Peyer's patch (tissue), 4 donors: Measurements from ENCODE around the gene CAP2. TPM values are rescaled to one million over a fixed set of nuclear protein-coding genes. Genes with fewer than 3 reads are reported as not detected.

ENCODE experiments used
- DNase-seq, 3 donors: peaks; one replicate each; pipeline ENCODE4 v3.0.0-alpha.2; 2017 to 2019
- H3K27ac ChIP-seq, 4 donors: fragments of 200-600 bp; sonication (generic); one replicate each; pipeline ENCODE4 v1.5.1; 2016 to 2019
- H3K27me3 ChIP-seq, 2 donors: fragments of 200-600 bp; sonication (generic); one replicate each; pipeline ENCODE4 v1.5.1; 2019
- H3K36me3 ChIP-seq, 3 donors: fragments of 200-600 bp; sonication (generic); one replicate each; pipeline ENCODE4 v1.5.1; 2016 to 2019
- H3K4me1 ChIP-seq, 4 donors: fragments of 200-600 bp; sonication (generic); one replicate each; pipeline ENCODE4 v1.5.1; 2016 to 2019
- H3K4me3 ChIP-seq, 4 donors: fragments of 200-600 bp; sonication (generic); 1 replicate in 3 of 4; 2 replicates in 1 of 4; pipeline ENCODE4 v1.5.1; 2016 to 2019; ENCODE audit warnings: mild to moderate bottlenecking in 1 of 4
- H3K9me3 ChIP-seq, 4 donors: fragments of 200-600 bp; sonication (generic); one replicate each; pipeline ENCODE4 v1.5.1; 2016 to 2019; ENCODE audit warnings: mild to moderate bottlenecking in 1 of 4
- CTCF ChIP-seq, 6 experiments: fragments of 450-650 bp in 4 of 6; fragments of 200-600 bp in 2 of 6; sonication (generic) in 1 of 6; IDR thresholded peaks; one replicate each; pipeline ENCODE4 v1.5.1; 2017 to 2019; ENCODE audit warnings: antibody characterized with exemption in 6 of 6, mild to moderate bottlenecking in 3 of 6, moderate library complexity in 1 of 6
- POLR2A ChIP-seq, 2 donors: fragments of 450-650 bp; IDR thresholded peaks; one replicate each; pipeline ENCODE4 v1.5.1; 2017; ENCODE audit warnings: antibody characterized with exemption in 2 of 2, mild to moderate bottlenecking in 2 of 2, moderate library complexity in 2 of 2
- total RNA-seq, 4 donors: library from RNA; depleted of rRNA; stranded (reverse); fragments of >200 nt; gene quantifications; one replicate each; pipeline ENCODE4 v1.1.0, GENCODE V29; 2016

CAP2 gene
- total RNA-seq, 4 donors from 2014 or later, result 1.7 to 3.2 (median 2.4) TPM

GRCh38 chr6:17354700-17355403 is 38.5 kb upstream of the CAP2 start:
- Histone ChIP-seq H3K27ac (no peak overlapping the region), H3K4me3 (no peak overlapping the region), H3K4me1 (peaks cover 0 to 7% (median 0%) of the 10 kb centered on the region in 4 donors), H3K36me3 (no peaks in the 10 kb centered on the region), H3K27me3 (no peaks in the 10 kb centered on the region), H3K9me3 (no peaks in the 10 kb centered on the region)
- DNase-seq, result no peak
- no peak for TF ChIP-seq POLR2A (IDR thresholded peaks at IDR 0.05)
- no peak for TF ChIP-seq CTCF (IDR thresholded peaks at IDR 0.05)

GRCh38 chr6:17355404-17355774 is 38.0 kb upstream of the CAP2 start:
- Histone ChIP-seq H3K27me3 (no peaks in the 10 kb centered on the region), H3K4me3 (no peak overlapping the region), H3K9me3 (no peaks in the 10 kb centered on the region), H3K4me1 (peaks cover 0 to 7% (median 0%) of the 10 kb centered on the region in 4 donors), H3K27ac (no peak overlapping the region), H3K36me3 (no peaks in the 10 kb centered on the region)
- DNase-seq, result no peak
- TF ChIP-seq POLR2A (IDR thresholded peaks at IDR 0.05) (no peak), CTCF (IDR thresholded peaks at IDR 0.05) (no peak)

DNA sequence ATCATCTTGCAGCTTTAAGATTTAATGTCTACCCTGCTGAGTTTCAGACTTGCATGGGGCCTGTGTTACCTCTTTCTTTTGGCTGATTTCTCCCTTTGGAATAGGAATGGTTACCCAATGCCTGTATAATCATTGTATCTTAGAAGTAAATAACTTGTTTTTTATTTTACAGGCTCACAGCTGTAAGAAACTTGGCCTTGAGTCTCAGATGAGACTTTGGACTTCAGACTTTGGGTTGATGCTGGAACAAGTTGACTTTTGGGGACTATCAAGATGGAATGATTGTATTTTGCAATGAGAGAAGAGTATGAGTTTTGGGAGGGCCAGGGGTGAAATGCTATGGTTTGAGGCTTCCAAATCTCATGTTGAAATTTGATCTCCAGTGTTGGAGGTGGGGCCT is 34.9 kb upstream of the CAP2 start:
- DNase-seq, result no peak
- peaks cover 0 to 7% (median 0%) of the 10 kb centered on the region in 4 donors for H3K4me1 ChIP-seq
- TF ChIP-seq CTCF (IDR thresholded peaks at IDR 0.05) (no peak), POLR2A (IDR thresholded peaks at IDR 0.05) (no peak)

DNA sequence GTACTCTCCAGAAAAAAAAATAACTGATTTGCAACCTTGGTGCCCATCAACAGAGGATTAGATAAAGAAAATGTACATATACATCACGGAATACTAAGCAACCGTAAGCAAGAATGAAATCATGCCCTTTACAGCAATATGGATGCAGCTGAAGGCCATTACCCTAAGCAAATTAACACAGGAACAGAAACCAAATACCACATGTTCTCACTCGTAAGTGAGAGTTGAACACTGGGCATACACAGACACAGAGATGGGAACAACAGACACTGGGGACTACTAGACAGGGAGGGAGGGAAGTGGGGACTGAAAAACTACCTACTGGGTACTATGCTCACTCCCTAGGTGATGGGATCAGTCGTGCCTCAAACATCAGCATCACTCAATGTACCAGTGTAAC is 32.8 kb upstream of the CAP2 start:
- Histone ChIP-seq H3K9me3 (no peaks in the 10 kb centered on the region), H3K4me1 (no peaks in the 10 kb centered on the region), H3K27ac (no peak overlapping the region), H3K27me3 (no peaks in the 10 kb centered on the region), H3K4me3 (no peak overlapping the region), H3K36me3 (no peaks in the 10 kb centered on the region)
- no peak for DNase-seq
- TF ChIP-seq CTCF (IDR thresholded peaks at IDR 0.05) (no peak), POLR2A (IDR thresholded peaks at IDR 0.05) (no peak)

More for the DNA sequence above, 34.9 kb upstream of the CAP2 start:
- Histone ChIP-seq H3K36me3 (no peaks in the 10 kb centered on the region), H3K4me3 (no peak overlapping the region), H3K27me3 (no peaks in the 10 kb centered on the region), H3K27ac (no peak overlapping the region), H3K9me3 (no peaks in the 10 kb centered on the region)

DNA sequence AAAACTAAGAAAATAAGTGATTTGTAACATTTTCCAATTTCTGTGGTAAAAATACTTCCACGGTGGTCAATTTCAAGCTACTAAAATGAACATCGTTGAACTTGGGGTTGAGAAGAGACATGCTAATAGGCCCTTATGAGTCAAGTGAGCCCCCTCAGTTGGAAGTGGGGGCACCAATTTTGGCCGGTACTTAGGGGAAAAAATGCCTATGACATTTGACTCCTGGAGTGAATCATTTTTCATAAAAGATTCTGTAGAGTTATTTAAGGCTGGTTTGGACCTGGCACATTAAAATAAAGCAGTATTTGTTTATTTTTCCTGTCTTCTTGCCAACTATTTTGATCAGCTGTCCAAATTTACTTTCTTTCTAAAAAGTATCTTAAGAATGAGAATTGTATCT is 32.4 kb upstream of the CAP2 start:
- DNase-seq, result no peak
- no peaks in the 10 kb centered on the region for H3K4me1 ChIP-seq
- TF ChIP-seq POLR2A (IDR thresholded peaks at IDR 0.05) (no peak), CTCF (IDR thresholded peaks at IDR 0.05) (no peak)
- no peaks in the 10 kb centered on the region for H3K36me3 ChIP-seq
- no peaks in the 10 kb centered on the region for H3K9me3 ChIP-seq
- H3K27me3 ChIP-seq, result no peaks in the 10 kb centered on the region
- H3K4me3 ChIP-seq, result no peak overlapping the region
- H3K27ac ChIP-seq, result no peak overlapping the region
